Measurements from ENCODE around the gene GALR1. TPM values are rescaled to one million over a fixed set of nuclear protein-coding genes. Genes with fewer than 3 reads are reported as not detected.

GALR1 gene, protein sequence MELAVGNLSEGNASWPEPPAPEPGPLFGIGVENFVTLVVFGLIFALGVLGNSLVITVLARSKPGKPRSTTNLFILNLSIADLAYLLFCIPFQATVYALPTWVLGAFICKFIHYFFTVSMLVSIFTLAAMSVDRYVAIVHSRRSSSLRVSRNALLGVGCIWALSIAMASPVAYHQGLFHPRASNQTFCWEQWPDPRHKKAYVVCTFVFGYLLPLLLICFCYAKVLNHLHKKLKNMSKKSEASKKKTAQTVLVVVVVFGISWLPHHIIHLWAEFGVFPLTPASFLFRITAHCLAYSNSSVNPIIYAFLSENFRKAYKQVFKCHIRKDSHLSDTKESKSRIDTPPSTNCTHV
- not detected for total RNA-seq
- long read RNA-seq, result 0 reads

DNA sequence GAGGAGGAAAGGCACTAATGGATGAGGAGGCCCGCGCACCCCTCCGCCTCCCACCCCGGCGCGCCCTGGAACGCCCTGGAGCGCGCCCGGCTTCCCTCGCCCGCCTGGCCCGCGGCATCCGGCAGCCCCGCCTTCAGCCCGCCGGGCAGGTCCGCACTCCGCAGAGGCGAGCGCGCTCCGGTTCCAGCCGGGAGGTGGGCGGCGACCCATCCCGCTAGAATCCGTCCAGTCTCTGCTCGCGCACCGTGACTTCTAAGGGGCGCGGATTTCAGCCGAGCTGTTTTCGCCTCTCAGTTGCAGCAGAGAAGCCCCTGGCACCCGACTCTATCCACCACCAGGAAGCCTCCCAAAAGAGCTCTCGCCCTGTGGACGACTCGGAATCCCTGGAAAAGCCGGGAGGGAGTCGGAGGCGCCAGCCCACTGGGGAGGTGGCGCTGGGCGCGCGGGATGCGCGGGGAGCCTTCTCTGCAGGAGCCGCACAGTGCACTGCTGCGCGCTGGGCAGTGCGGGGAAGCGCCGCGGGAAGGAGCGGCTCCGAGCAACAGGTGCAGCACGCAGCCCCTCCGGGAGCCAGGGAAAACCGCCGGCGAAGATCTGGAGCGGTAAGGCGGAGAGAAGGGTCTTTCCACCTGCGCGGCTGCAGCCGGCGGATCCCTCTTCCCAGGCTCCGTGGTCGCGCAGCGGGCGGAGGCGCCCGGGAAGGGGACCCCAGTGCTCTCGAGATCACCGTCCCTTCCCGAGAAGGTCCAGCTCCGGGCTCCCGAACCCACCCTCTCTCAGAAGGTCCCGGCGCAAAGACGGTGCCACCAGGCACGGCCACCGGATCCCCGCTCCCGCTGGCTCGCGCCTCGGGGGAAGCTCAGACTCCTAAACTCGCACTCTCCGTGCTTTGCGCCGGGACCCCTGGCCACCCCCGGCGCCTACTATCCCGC lies at the start of gene GALR1:
GALR1 (plus strand) TSS at position 280 of the 932 bp plus-strand sequence. CDS start 701 bp downstream, outside the sequence.
- TF ChIP-seq, protein P1, sequence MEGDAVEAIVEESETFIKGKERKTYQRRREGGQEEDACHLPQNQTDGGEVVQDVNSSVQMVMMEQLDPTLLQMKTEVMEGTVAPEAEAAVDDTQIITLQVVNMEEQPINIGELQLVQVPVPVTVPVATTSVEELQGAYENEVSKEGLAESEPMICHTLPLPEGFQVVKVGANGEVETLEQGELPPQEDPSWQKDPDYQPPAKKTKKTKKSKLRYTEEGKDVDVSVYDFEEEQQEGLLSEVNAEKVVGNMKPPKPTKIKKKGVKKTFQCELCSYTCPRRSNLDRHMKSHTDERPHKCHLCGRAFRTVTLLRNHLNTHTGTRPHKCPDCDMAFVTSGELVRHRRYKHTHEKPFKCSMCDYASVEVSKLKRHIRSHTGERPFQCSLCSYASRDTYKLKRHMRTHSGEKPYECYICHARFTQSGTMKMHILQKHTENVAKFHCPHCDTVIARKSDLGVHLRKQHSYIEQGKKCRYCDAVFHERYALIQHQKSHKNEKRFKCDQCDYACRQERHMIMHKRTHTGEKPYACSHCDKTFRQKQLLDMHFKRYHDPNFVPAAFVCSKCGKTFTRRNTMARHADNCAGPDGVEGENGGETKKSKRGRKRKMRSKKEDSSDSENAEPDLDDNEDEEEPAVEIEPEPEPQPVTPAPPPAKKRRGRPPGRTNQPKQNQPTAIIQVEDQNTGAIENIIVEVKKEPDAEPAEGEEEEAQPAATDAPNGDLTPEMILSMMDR (IDR thresholded peaks at IDR 0.05), result no peak
- peaks cover 75% of the 10 kb centered on the region for H3K27me3 ChIP-seq (ENCODE audit: low read depth)
- ATAC-seq (peak in 1 of 2 donors; percentile 34), DNase-seq (no peak)
- H3K36me3 ChIP-seq, result no peaks in the 10 kb centered on the region
- peaks cover 13% of the 10 kb centered on the region for H3K4me1 ChIP-seq
- H3K27ac ChIP-seq, result no peak within 1 kb of the TSS
- no peaks in the 10 kb centered on the region for H3K9me3 ChIP-seq
- peak within 1 kb of the TSS; percentile 37 for H3K4me3 ChIP-seq
- intact Hi-C loops (cut with DNase I), result no loop called here

DNA sequence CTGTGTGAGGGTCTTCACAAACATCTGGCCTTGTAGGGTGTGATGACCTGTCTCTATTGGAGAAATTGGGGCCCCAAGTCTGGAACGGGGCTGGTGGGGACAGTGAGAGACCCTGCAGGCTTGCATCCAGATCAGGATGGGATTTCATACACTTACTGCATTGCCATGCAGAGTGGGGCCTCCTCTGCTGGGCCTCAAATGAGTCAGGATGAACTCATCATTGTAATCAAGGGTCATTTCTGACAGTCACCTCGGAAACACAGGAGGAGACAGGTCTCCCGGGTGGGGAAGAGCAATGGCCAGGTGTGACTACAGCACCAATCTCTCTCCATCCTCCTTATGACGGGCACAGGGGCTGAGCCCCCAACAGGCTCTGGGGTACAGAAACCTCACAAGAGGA lies 48.1 kb upstream of the GALR1 start:
- DNase-seq, result no peak
- no peak overlapping the region for H3K27ac ChIP-seq
- no peak for ATAC-seq
- intact Hi-C loops (cut with DNase I), result no loop called here
- no peaks in the 10 kb centered on the region for H3K9me3 ChIP-seq
- no peaks in the 10 kb centered on the region for H3K36me3 ChIP-seq
- no peak overlapping the region for H3K4me3 ChIP-seq
- H3K27me3 ChIP-seq (ENCODE audit: low read depth), result no peaks in the 10 kb centered on the region
- TF ChIP-seq, protein P1 (IDR thresholded peaks at IDR 0.05), result no peak
- peaks cover 8% of the 10 kb centered on the region for H3K4me1 ChIP-seq

DNA sequence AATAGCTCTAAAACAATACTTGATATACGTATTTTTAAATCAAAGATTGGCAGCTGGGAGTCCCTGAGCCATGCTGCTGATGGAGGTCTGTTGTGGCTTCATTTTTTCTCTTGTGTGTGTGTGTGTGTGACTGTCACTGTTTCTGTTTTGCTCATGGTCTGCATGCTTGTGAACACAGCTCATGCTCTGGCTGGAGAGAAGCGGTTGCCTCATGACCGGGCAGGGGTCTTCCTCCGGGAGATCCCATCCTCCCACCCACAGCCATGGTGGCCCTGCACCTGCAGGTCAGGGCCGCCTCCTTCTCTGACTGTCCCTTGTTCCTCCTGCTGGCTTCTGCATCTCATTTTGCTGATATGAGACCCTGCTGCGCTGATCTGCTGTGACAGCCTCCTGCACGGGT lies 47.3 kb upstream of the GALR1 start:
- no peak for DNase-seq
- TF ChIP-seq, protein P1 (IDR thresholded peaks at IDR 0.05), result no peak
- Histone ChIP-seq H3K9me3 (no peaks in the 10 kb centered on the region), H3K4me1 (peaks cover 15% of the 10 kb centered on the region), H3K36me3 (no peaks in the 10 kb centered on the region), H3K4me3 (no peak overlapping the region), H3K27ac (no peak overlapping the region), H3K27me3 (ENCODE audit: low read depth) (no peaks in the 10 kb centered on the region)
- intact Hi-C loops (cut with DNase I), result no loop called here
- ATAC-seq, result no peak

DNA sequence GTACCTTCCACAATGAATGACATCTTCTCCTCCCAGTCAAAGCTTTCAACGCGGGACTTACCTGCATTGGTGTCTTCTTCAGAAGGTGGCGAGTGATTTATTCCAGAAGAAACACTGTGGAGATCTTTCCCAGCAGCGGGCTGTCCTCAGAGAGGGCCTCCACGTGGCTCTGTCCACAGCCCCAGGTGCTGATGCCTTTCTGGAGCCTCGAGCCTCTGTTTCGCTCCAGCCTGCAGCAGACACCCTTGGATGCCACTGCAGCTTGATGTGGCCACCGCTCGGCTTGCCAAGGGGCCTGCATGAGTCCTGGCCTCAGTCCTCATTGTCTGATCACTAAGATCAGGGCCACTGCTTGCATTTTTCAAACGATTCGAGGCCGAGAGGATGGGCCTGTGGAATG lies 46.6 kb upstream of the GALR1 start:
- Histone ChIP-seq H3K27ac (no peak overlapping the region), H3K4me3 (no peak overlapping the region), H3K36me3 (no peaks in the 10 kb centered on the region), H3K9me3 (no peaks in the 10 kb centered on the region), H3K27me3 (ENCODE audit: low read depth) (no peaks in the 10 kb centered on the region), H3K4me1 (peaks cover 22% of the 10 kb centered on the region)
- intact Hi-C loops (cut with DNase I), result no loop called here
- DNase-seq (no peak), ATAC-seq (no peak)
- TF ChIP-seq, protein P1 (IDR thresholded peaks at IDR 0.05), result no peak

DNA sequence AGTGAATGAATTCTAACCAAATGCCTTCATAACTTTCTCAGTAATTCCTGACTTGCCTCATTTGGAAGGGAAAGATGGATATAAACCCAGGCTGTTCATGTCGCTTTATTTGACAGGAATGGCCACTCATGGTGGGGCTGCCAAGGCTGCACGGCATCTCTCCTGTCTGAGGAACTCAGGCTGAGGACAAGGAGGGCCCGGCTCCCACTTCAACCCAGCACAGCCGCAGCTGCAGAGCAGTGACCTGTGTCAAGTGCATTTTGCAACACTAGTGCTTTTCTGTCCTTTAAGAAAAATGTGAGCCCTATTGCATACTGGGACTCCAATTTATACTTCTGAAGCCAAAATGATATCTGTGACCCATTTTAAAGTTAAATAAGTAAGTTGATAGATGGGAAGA lies 45.8 kb upstream of the GALR1 start:
- H3K4me1 ChIP-seq, result peaks cover 28% of the 10 kb centered on the region
- H3K27me3 ChIP-seq (ENCODE audit: low read depth), result no peaks in the 10 kb centered on the region
- H3K27ac ChIP-seq, result no peak overlapping the region
- intact Hi-C loops (cut with DNase I), result no loop called here
- TF ChIP-seq, protein P1 (IDR thresholded peaks at IDR 0.05), result no peak
- DNase-seq (no peak), ATAC-seq (peak in 1 of 2 donors; percentile 37)
- H3K36me3 ChIP-seq, result no peaks in the 10 kb centered on the region
- no peak overlapping the region for H3K4me3 ChIP-seq
- H3K9me3 ChIP-seq, result no peaks in the 10 kb centered on the region
